Daoy (cell line): ENCODE results near the gene NLRC4. TPM values are rescaled to one million over a fixed set of nuclear protein-coding genes. Genes with fewer than 3 reads are reported as not detected.
"Not testable (repeated sequence)": the region's sequence is repeated elsewhere in the genome, so short reads cannot be mapped to it uniquely, and the experiment has no call there.

Source experiments
- DNase-seq: peaks from one replicate; pipeline ENCODE4 v3.0.0-alpha.2; 2015; ENCODE audit warnings: low read depth
- total RNA-seq: library from RNA; depleted of rRNA; stranded (reverse); fragments of >200 nt; shearing (Covaris generic); gene quantifications from 2 replicates; pipeline ENCODE4 v1.2.3, GENCODE V29; 2014; rRNA removed

NLRC4 gene
- total RNA-seq, 1 experiment from 2014 or later = not detected

GRCh38 chr2:32248299-32248698 lies 16.4 kb downstream of the NLRC4 start:
- no peak for DNase-seq

- no peak for DNase-seq
Observed at GRCh38 chr2:32246911-32247310, 17.8 kb downstream of the NLRC4 start.

- no peak for DNase-seq
Observed at GRCh38 chr2:32242331-32242730, 22.4 kb downstream of the NLRC4 start.

- no peak for DNase-seq
Observed at GRCh38 chr2:32237996-32238395, 26.7 kb downstream of the NLRC4 start.

- DNase-seq = no peak
Observed at GRCh38 chr2:32237488-32237887, 27.2 kb downstream of the NLRC4 start.

GRCh38 chr2:32235315-32235714 lies 29.4 kb downstream of the NLRC4 start:
- DNase-seq = no peak

GRCh38 chr2:32231959-32232358 lies 32.7 kb downstream of the NLRC4 start:
- DNase-seq = no peak

- DNase-seq = no peak
Observed at GRCh38 chr2:32229635-32230034, 35.1 kb downstream of the NLRC4 start.

- DNase-seq = no peak
Observed at GRCh38 chr2:32228181-32228580, 36.5 kb downstream of the NLRC4 start.

GRCh38 chr2:32227492-32227891 lies 37.2 kb downstream of the NLRC4 start:
- no peak for DNase-seq

- DNase-seq = no peak
Observed at GRCh38 chr2:32222966-32223365, 41.7 kb downstream of the NLRC4 start.

GRCh38 chr2:32220445-32220844 lies 44.2 kb downstream of the NLRC4 start:
- DNase-seq = no peak

GRCh38 chr2:32212295-32212694 lies 52.4 kb downstream of the NLRC4 start:
- DNase-seq = no peak

- no peak for DNase-seq
Observed at GRCh38 chr2:32210767-32211408, 53.8 kb downstream of the NLRC4 start.

- not testable (repeated sequence) for DNase-seq
Observed at GRCh38 chr2:32203428-32203827, 61.3 kb downstream of the NLRC4 start.

GRCh38 chr2:32200814-32201213 lies 63.9 kb downstream of the NLRC4 start:
- no peak for DNase-seq

- no peak for DNase-seq
Observed at GRCh38 chr2:32192418-32192817, 72.3 kb downstream of the NLRC4 start.

GRCh38 chr2:32189011-32189410 lies 75.7 kb downstream of the NLRC4 start:
- DNase-seq = no peak

- no peak for DNase-seq
Observed at GRCh38 chr2:32182667-32183066, 82.0 kb downstream of the NLRC4 start.

Other genes starting within 250 kb of the NLRC4 start
- 119 and 141 TPM in 2 replicates for gene DPY30, start 225.1 kb downstream of the NLRC4 start, total RNA-seq
- gene SPAST, start 201.3 kb downstream of the NLRC4 start, total RNA-seq = 25.2 and 32.5 TPM in 2 replicates
- gene SLC30A6, start 99.0 kb downstream of the NLRC4 start, total RNA-seq = 29.2 and 32.9 TPM in 2 replicates
- gene YIPF4, start 13.0 kb upstream of the NLRC4 start, total RNA-seq = 20.9 and 59.1 TPM in 2 replicates
- 44.8 and 63.6 TPM in 2 replicates for gene BIRC6, start 92.1 kb upstream of the NLRC4 start, total RNA-seq